NCI-H1105 treated with DMSO at 0.1 percent for 48 hours (cell line): ENCODE data around the gene VCPKMT.

Experiments used
- DNase-seq: peaks from one replicate; lab custom pipeline; 2025; lab: John Stamatoyannopoulos, UW

Gene VCPKMT

GRCh38 chr14:50067723-50068495 is 48.5 kb downstream of the VCPKMT start:
- no peak for DNase-seq

- DNase-seq: no peak
These were observed 50.8 kb downstream of the VCPKMT start for GRCh38 chr14:50065583-50065982.

GRCh38 chr14:50064993-50065392 is 51.4 kb downstream of the VCPKMT start:
- no peak for DNase-seq

GRCh38 chr14:50063876-50064420 is 52.4 kb downstream of the VCPKMT start:
- no peak for DNase-seq

- no peak for DNase-seq
These were observed 53.8 kb downstream of the VCPKMT start for GRCh38 chr14:50062438-50063085.

GRCh38 chr14:50061664-50062437 is 54.5 kb downstream of the VCPKMT start:
- DNase-seq: no peak

GRCh38 chr14:50060871-50061663 is 55.3 kb downstream of the VCPKMT start:
- no peak for DNase-seq

- DNase-seq: no peak
These were observed 56.4 kb downstream of the VCPKMT start for GRCh38 chr14:50059763-50060616.
